Choroid plexus epithelial cell (primary cell): Measurements from ENCODE around the gene PAQR6.

Source experiments
- DNase-seq: peaks from one replicate; pipeline ENCODE4 v3.0.0-alpha.2; 2010; ENCODE audit warnings: low read depth
- H3K4me3 ChIP-seq: 2 replicates; pipeline ENCODE4 v1.5.1; 2011; ENCODE audit warnings: low read depth, mild to moderate bottlenecking, control low read depth, low read length, moderate library complexity
- TF ChIP-seq, protein P1 (sequence below): conservative IDR thresholded peaks from 2 replicates; pipeline ENCODE4 v1.5.1; 2011; ENCODE audit warnings: low read depth, mild to moderate bottlenecking, control low read depth, inconsistent platforms, low read length, moderate library complexity

The PAQR6 gene

DNA sequence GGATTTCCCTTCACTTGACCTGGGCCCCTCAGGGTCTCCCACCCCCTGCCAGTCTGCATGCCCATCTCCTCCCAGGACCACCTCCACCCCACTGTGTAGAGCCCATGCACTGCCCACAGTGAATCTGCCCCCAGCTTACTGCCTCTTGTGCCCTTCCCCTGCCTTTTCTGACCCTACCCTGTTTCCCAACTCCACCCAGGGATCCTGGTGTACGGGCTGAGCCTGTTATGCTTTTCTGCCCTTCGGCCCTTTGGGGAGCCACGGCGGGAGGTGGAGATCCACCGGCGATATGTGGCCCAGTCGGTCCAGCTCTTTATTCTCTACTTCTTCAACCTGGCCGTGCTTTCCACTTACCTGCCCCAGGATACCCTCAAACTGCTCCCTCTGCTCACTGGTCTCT is 38.2 kb upstream of the PAQR6 start:
- H3K4me3 ChIP-seq, result no peak overlapping the region
- TF ChIP-seq, protein P1, sequence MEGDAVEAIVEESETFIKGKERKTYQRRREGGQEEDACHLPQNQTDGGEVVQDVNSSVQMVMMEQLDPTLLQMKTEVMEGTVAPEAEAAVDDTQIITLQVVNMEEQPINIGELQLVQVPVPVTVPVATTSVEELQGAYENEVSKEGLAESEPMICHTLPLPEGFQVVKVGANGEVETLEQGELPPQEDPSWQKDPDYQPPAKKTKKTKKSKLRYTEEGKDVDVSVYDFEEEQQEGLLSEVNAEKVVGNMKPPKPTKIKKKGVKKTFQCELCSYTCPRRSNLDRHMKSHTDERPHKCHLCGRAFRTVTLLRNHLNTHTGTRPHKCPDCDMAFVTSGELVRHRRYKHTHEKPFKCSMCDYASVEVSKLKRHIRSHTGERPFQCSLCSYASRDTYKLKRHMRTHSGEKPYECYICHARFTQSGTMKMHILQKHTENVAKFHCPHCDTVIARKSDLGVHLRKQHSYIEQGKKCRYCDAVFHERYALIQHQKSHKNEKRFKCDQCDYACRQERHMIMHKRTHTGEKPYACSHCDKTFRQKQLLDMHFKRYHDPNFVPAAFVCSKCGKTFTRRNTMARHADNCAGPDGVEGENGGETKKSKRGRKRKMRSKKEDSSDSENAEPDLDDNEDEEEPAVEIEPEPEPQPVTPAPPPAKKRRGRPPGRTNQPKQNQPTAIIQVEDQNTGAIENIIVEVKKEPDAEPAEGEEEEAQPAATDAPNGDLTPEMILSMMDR, result no peak
- no peak for DNase-seq

DNA sequence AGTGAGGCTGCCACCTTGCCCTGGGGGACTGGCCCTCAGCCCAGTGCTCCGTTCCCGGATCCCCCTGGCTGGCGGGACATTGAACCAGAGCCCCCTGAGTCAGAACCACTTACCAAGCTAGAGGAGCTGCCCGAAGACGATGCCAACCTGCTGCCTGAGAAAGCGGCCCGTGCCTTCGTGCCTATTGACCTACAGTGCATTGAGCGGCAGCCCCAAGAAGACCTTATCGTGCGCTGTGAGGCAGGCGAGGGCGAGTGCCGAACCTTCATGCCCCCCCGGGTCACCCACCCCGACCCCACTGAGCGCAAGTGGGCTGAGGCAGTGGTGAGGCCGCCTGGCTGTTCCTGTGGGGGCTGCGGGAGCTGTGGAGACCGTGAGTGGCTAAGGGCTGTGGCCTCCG is 37.6 kb upstream of the PAQR6 start:
- no peak overlapping the region for H3K4me3 ChIP-seq
- DNase-seq, result no peak
- TF ChIP-seq, protein P1, result no peak

DNA sequence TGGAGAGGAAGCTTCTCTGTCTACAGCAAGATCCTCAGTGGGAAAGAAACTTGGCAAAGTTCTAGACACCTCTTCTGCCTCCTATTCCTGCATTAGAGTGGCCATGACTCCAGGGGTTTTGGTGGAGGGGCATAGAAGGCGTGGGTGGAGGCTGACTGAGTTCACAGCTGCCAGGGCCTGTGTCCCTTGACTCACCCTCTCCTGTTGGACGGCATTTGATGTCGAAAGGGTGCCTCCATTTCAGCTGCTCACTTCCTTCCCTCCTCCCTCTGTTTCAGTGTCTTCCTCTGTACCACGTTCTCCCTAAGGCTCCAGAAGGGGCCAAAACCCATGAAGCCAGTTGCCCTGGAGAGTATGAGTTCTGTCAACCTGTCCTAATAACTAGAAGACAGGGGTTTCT is 36.9 kb upstream of the PAQR6 start:
- H3K4me3 ChIP-seq, result no peak overlapping the region
- DNase-seq, result no peak
- TF ChIP-seq, protein P1, result no peak

DNA sequence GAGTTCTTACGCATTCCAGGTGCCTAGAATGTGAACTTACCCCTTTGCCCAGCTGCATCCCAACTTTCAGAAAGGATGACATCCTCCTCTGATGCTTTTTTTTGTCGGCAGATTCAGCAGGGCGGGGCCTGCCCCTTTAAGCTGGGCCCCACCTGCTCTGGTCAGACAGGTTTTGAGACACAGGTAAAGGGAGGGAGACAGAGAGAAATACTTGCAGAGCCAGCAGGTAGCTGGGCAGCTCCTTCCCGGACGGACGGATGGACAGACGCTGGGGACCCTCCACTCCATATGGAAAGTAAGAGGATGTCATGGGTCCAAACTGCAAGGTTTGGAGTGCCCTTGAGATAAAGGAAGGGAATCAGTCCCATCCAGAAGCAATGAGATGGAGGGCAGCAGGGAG is 36.3 kb upstream of the PAQR6 start, which contains the start of gene TMEM79:
TSS of gene TMEM79 (plus strand) at position 214 of the 400 bp plus-strand sequence. CDS start 902 bp downstream, outside the sequence.
- DNase-seq, result no peak
- TF ChIP-seq, protein P1, result no peak
- H3K4me3 ChIP-seq, result peak within 1 kb of the TSS; percentile 95

DNA sequence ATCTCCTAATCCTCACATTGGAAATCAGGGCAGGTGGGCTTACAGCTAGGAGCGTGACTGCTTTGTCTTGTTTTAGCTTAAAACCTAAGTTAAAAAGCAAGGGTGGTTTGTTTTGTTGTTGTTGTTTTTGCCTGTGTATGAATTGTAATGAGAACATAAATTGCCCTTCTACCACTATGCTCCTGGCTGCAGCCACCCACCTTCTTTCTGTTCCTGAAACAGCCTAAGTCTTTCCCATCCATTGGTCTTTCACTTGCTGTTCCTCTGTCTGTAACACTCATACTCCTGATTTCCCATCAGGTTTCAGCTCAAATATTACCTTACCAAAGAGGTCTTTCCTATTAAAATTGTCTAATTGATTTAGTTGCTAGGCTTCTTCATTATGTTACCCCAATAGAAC is 35.7 kb upstream of the PAQR6 start:
- peak overlapping the region; percentile 95 for H3K4me3 ChIP-seq
- no peak for DNase-seq
- TF ChIP-seq, protein P1, result no peak

DNA sequence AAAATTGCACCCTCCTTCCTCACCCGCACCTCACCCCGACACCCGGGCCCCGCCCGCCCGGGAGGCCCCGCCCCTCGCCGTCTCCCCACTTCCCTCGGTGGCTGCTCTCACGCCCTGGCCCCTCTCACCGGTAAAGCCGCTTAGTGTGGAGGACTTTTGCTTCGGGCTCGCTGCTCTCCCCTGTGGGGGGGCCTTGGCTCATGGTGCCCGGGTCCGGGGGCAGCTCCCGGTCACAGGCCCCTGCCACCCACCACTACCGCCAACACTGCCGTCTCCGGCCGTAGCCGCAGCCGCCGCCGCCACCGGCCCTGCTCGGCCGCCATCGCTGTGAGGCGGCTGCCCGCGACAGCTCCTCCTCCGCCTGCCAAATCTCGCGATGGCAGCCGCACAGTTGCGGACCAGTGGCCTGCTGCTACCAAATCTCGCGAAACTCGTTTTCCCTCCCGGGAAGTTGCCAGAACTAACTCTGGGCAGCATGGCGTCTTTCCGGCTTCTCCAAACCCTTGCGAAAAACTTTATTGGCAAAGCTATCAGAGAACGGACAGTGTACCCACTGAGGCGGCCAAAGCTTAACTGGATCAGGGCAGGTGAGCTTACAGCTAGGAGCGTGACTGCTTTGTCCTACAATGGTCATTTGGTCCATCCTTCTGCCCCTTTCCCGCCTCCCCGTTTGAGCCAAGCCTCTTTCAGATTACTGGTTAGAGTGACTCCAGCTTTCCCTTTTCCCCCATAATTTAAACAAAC is 34.8 kb upstream of the PAQR6 start, which contains the start of gene SMG5:
TSS of gene SMG5 (minus strand) at position 347 of the 744 bp plus-strand sequence. CDS start at position 202, 145 bp downstream.
- TF ChIP-seq, protein P1, result no peak
- H3K4me3 ChIP-seq, result peak within 1 kb of the TSS; percentile 95
- peak; percentile 99 for DNase-seq
